Panc1 (cell line): ENCODE results near the gene INTS1. TPM values are rescaled to one million over a fixed set of nuclear protein-coding genes. Genes with fewer than 3 reads are reported as not detected.

Source experiments
- ATAC-seq: fragments of 200-7000 bp; cut with Tn5 transposase; 2 replicates; pipeline ENCODE4 v1.9.1; 2020; ENCODE audit warnings: mild to moderate bottlenecking, moderate library complexity
- BruUV-seq: library from RNA; stranded (reverse); fragments of 400-500 nt; replicated peaks from 2 replicates; lab custom pipeline; 2021; lab: Mats Ljungman, UMichigan
- CTCF ChIA-PET: fragments of 300-600 bp; sonication (Branson Sonifier 250); formaldehyde crosslinking; loops from one replicate; lab custom pipeline; 2022; ENCODE audit warnings: antibody characterized with exemption; lab: Charles Lee
- POLR2A ChIA-PET: fragments of 300-600 bp; sonication (Branson Sonifier 250); formaldehyde crosslinking; loops from one replicate; lab custom pipeline; 2022; ENCODE audit warnings: antibody characterized with exemption; lab: Charles Lee
- DNase-seq: peaks from one replicate; pipeline ENCODE4 v3.0.0-alpha.2; 2010; ENCODE audit warnings: low read depth, low spot score
- H3K27ac ChIP-seq: 2 replicates; pipeline ENCODE4 v1.5.1; 2011; ENCODE audit warnings: mild to moderate bottlenecking, low read length, inconsistent platforms
- H3K27me3 ChIP-seq: fragments of 200-500 bp; sonication (Bioruptor generic); 2 replicates; pipeline ENCODE4 v1.6.0; 2014; ENCODE audit warnings: low read length, inconsistent platforms; ENCODE audit not compliant: control insufficient read depth, insufficient read depth
- H3K36me3 ChIP-seq: fragments of 200-500 bp; sonication (Bioruptor generic); 2 replicates; pipeline ENCODE4 v1.5.1; 2014; ENCODE audit warnings: inconsistent platforms, mild to moderate bottlenecking, low read length, moderate library complexity; ENCODE audit not compliant: control insufficient read depth, insufficient read depth
- H3K4me1 ChIP-seq: 2 replicates; pipeline ENCODE4 v1.5.1; 2011; ENCODE audit warnings: inconsistent platforms, mild to moderate bottlenecking, low read length, moderate library complexity; ENCODE audit not compliant: control insufficient read depth, insufficient read depth
- H3K4me3 ChIP-seq, 2 experiments: 2 replicates each; pipeline ENCODE4 v1.5.1; 2011 to 2012; ENCODE audit warnings: low read depth in 2 of 2, low read length in 2 of 2, mild to moderate bottlenecking in 2 of 2, inconsistent platforms in 1 of 2, moderate library complexity in 1 of 2
- H3K9me3 ChIP-seq: fragments of 200-500 bp; sonication (Bioruptor generic); 2 replicates; pipeline ENCODE4 v1.5.1; 2014; ENCODE audit warnings: low read depth, mild to moderate bottlenecking, inconsistent platforms, low read length, moderate library complexity; ENCODE audit not compliant: control insufficient read depth, insufficient read depth
- POLR2AphosphoS5 ChIP-seq: IDR thresholded peaks from 2 replicates; pipeline ENCODE4 v1.6.1; 2012; ENCODE audit warnings: mild to moderate bottlenecking, low read depth, low read length, moderate library complexity
- REST ChIP-seq, 2 experiments: IDR thresholded peaks; 2 replicates each; pipeline ENCODE4 v1.6.1; 2011 to 2012; ENCODE audit warnings: low read depth in 2 of 2, control low read depth in 1 of 2, low read length in 1 of 2, mild to moderate bottlenecking in 1 of 2, moderate library complexity in 1 of 2; ENCODE audit not compliant: insufficient read depth in 1 of 2
- SIN3A ChIP-seq: IDR thresholded peaks from 2 replicates; pipeline ENCODE4 v1.6.1; 2012; ENCODE audit warnings: low read depth, mild to moderate bottlenecking, low read length, moderate library complexity, borderline replicate concordance; ENCODE audit not compliant: insufficient read depth
- TCF7L2 ChIP-seq: IDR thresholded peaks from 2 replicates; pipeline ENCODE4 v1.6.1; 2011; ENCODE audit warnings: mild to moderate bottlenecking, low read depth, low read length, inconsistent platforms
- in situ Hi-C: cut with HindIII; loops from 2 replicates; pipeline ENCODE4 v1.10.0; 2016; ENCODE audit warnings: low sequenced_read_pairs, low pct_unique_long_range_greater_than_20kb
- intact Hi-C: fragments of 100-400 bp; cut with micrococcal nuclease; formaldehyde crosslinking; loops from one replicate; pipeline ENCODE4 v1.10.0; 2022; ENCODE audit not compliant: unreplicated experiment
- total RNA-seq: library from RNA; stranded (reverse); gene quantifications from one replicate; pipeline ENCODE4 v1.2.1, GENCODE V29; 2021; ENCODE audit not compliant: unreplicated experiment
- TF ChIP-seq, protein P1 (sequence below): fragments of 450-650 bp; IDR thresholded peaks from 2 replicates; pipeline ENCODE4 v1.5.1; 2017; ENCODE audit warnings: mild to moderate bottlenecking

INTS1 gene
- total RNA-seq, 1 experiment from 2014 or later: 173 TPM

DNA sequence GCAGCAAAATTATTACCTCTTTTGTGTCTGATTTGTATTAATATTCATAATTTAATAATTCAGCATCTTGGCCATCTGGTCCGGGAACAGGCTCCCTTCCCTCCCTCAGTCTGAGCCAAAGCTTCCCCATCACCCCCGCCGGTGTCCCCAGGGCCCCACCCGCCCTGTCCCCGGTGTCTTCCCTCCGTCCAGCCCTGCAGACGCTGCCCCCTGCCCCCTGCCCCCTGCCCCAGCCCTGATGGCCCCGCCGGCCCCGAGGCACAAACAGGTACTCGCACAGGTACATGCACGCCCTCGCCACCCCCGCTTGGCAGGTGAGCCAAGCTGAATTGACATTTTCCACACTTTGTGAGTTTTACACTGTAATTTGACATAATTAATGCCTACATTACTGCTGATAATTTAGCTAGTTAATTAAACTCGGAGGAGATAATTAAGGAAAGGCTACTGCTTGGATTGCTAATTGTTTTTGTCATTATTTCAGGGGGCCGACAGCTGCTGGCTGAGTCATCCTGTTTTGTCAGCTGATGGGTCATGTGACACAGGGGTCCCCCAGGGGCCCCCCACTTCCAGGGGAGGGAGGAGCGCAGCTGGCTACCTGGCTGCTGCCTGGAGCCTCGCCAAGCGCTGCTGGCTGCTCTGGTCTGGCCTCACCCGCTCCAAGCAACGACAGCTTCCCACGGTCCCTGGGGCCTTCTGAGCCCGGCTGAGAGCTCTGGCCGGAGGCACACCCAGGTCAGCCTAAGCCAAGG, 81.5 kb downstream of the INTS1 start:
- CTCF ChIA-PET: interaction anchor here (0.5 to 0.6 kb wide), 2 partner anchors 8 to 141 kb away, joined by 4 to 6 read pairs; no protein-coding TSS in a partner anchor

DNA sequence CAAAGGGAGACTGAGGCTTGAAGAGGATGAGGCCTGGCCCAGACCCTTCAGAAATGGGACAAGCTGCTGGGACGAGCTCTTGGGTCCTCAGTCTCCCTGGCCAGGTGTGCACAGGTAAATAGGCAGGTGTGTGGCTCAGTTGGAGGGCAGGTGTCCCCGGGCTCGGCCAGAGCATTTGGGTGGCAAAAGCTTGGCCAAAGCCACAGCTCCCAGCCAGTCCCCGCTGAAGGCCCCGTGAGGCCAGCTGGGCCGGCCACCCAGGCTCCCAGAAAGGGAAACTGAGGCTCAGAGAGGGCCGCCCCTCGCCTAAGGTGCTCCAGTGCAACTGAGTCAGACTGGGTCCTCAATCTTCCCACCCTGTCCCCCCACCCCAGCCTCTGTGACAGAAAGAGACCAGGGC, 82.2 kb downstream of the INTS1 start:
- ChIA-PET CTCF (no interaction called here), POLR2A (no interaction called here)
- H3K9me3 ChIP-seq: no peaks in the 10 kb centered on the region
- no peak overlapping the region for H3K4me3 ChIP-seq
- DNase-seq (no peak), ATAC-seq (no peak)
- no TSS peak for BruUV-seq
- no peaks in the 10 kb centered on the region for H3K36me3 ChIP-seq
- intact Hi-C loops: no loop called here
- no peak overlapping the region for H3K27ac ChIP-seq
- in situ Hi-C loops: no loop called here
- no peaks in the 10 kb centered on the region for H3K4me1 ChIP-seq
- TF ChIP-seq REST (IDR thresholded peaks at IDR 0.05; ENCODE audit: insufficient read depth in 1 of 2, low read depth in 2 of 2, low read length in 1 of 2) (no peak), SIN3A (no peak), TCF7L2 (no peak), POLR2AphosphoS5 (no peak)
- TF ChIP-seq, protein P1, sequence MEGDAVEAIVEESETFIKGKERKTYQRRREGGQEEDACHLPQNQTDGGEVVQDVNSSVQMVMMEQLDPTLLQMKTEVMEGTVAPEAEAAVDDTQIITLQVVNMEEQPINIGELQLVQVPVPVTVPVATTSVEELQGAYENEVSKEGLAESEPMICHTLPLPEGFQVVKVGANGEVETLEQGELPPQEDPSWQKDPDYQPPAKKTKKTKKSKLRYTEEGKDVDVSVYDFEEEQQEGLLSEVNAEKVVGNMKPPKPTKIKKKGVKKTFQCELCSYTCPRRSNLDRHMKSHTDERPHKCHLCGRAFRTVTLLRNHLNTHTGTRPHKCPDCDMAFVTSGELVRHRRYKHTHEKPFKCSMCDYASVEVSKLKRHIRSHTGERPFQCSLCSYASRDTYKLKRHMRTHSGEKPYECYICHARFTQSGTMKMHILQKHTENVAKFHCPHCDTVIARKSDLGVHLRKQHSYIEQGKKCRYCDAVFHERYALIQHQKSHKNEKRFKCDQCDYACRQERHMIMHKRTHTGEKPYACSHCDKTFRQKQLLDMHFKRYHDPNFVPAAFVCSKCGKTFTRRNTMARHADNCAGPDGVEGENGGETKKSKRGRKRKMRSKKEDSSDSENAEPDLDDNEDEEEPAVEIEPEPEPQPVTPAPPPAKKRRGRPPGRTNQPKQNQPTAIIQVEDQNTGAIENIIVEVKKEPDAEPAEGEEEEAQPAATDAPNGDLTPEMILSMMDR: no peak
- H3K27me3 ChIP-seq: no peaks in the 10 kb centered on the region

More for the DNA sequence above, 81.5 kb downstream of the INTS1 start:
- no peaks in the 10 kb centered on the region for H3K9me3 ChIP-seq
- intact Hi-C loops (no loop called here), in situ Hi-C loops (no loop called here)
- TF ChIP-seq, protein P1: no peak
- no peak for ATAC-seq
- DNase-seq: no peak
- POLR2A ChIA-PET: interaction anchor here (0.5 kb wide), 1 partner anchor 750 kb away, joined by 5 read pairs; no protein-coding TSS in a partner anchor
- H3K4me3 ChIP-seq: no peak overlapping the region
- no peaks in the 10 kb centered on the region for H3K4me1 ChIP-seq
- H3K36me3 ChIP-seq: no peaks in the 10 kb centered on the region
- H3K27me3 ChIP-seq: no peaks in the 10 kb centered on the region
- no TSS peak for BruUV-seq
- no peak overlapping the region for H3K27ac ChIP-seq
